Measurements from ENCODE around the gene KMO.

KMO gene

GRCh38 chr1:241603731-241604245 lies 71.6 kb downstream of the KMO start:
- no peak overlapping the region for H3K4me3 ChIP-seq (replicated peaks in 1 of 2; ENCODE audit: low read depth in 2 of 2, low read length in 2 of 2)
- peak; percentile 38 to 69 for DNase-seq (ENCODE audit: low read depth in 2 of 2)
- no peak for TF ChIP-seq CTCF (IDR thresholded peaks at IDR 0.05; ENCODE audit: low read depth, low read length)

DNA sequence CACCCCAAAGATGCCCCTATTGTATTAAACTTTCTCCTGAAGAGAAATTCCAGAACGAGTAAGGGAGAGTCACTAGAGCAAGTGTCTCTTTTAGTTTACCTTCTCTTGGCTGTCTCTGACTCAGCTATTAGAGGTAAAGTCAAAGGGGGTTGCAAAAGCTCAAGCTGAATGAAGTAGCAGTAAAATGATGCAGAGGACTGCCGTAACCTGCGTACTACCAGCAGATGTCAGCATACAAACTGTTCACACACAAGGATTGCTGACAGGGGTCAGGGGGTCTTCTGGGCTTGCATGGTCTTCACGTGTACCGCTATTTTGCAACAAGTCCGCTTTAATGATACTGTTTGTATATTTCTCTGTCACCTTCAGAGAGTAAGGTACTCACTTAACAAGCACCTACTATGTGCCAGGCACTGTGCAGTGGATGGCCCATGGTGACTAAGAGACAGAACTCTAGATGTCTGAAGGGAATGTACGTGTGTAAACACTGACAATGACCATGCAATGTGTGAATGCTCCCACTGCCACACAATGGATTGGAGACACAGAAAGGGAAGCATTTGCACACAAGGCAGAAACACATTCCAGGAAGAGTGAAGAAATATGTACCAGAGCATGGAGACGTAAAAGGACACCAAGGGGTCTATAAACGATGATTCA lies 73.1 kb downstream of the KMO start:
- peak; percentile 26 for TF ChIP-seq CTCF (IDR thresholded peaks at IDR 0.05; ENCODE audit: low read depth, low read length)
- H3K4me3 ChIP-seq (replicated peaks in 1 of 2; ENCODE audit: low read depth in 2 of 2, low read length in 2 of 2), result no peak overlapping the region
- DNase-seq (ENCODE audit: low read depth in 2 of 2), result no peak

DNA sequence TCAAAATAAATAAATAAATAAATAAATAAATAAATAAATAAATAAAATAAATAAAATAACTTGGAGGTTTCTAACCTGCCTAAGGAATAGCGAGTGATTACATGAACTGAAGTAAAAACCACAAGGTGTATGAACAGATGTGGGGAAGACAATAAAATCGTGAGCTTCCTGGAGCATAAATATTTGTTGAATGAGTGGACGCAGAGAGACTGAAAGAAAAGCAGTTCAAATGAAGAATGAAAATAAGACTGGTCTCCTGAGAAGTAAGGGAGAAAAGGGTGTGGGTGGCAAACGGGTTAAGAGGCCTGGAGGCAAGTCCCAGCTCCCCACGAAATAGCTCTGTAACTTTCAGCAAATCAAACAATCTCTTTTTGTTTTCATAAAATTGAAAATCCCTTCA lies 74.4 kb downstream of the KMO start:
- DNase-seq (ENCODE audit: low read depth in 2 of 2), result peak in 1 of 2 donors; percentile 24
- H3K4me3 ChIP-seq (replicated peaks in 1 of 2; ENCODE audit: low read depth in 2 of 2, low read length in 2 of 2), result no peak overlapping the region
- TF ChIP-seq CTCF (IDR thresholded peaks at IDR 0.05; ENCODE audit: low read depth, low read length), result no peak

DNA sequence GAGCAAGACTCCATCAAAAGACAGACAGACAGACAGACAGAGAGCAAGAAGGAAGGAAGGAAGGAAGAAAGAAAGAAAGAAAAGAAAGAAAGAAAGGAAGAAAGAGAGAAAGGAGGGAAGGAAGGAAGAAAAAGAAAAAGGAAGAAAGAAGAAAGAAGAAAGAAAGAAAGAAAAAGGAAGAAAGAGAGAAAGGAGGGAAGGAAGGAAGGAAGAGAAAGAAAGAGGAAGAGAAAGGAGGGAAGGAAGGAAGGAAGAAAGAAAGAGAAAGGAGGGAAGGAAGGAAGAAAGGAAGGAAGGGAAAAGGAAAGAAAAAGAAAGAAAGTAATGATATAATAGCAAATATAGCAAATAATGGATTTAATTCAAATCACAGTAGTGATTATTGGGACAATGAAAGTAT lies 75.3 kb downstream of the KMO start:
- no peak overlapping the region for H3K4me3 ChIP-seq (replicated peaks in 1 of 2; ENCODE audit: low read depth in 2 of 2, low read length in 2 of 2)
- TF ChIP-seq CTCF (IDR thresholded peaks at IDR 0.05; ENCODE audit: low read depth, low read length), result no peak
- DNase-seq (ENCODE audit: low read depth in 2 of 2), result no peak

- peak in 1 of 2 donors; percentile 54 for DNase-seq (ENCODE audit: low read depth in 2 of 2)
- H3K4me3 ChIP-seq (replicated peaks in 1 of 2; ENCODE audit: low read depth in 2 of 2, low read length in 2 of 2), result no peak overlapping the region
- TF ChIP-seq CTCF (IDR thresholded peaks at IDR 0.05; ENCODE audit: low read depth, low read length), result no peak
These were observed 76.3 kb downstream of the KMO start for GRCh38 chr1:241608379-241609033.

DNA sequence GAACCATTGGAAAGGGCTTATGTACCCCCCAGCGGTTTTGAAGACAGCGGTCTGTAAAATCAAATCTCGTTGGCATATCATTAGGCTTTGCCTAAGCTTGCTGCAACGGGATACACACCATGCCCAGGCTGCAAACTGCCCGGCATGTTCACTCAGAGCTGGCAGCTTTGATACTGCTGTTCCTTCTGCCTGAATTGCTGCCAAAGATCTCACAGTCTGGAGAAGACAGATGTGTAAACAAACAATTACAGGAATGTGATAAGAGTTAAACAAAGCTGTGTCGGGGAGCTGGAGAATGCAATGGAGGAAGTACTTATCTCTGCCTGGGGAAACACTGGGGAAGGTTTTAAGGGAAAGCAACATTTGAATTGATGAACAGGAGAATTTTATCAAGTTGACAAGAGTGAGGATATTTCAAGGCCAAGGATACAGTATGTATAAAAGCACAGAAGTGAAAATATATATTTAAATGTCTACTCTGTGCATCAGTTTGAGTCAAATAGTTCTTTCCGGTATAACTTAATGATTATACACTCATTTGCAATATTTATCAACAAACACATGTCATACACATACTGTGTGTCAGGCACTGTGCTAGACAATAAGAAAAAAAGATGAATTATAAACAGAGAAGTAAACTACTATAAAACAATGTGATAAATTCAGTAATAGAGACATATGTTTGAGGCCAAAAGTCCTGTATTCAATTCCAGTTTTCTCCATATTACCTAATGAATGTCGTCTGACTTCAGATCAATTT lies 78.1 kb downstream of the KMO start:
- no peak overlapping the region for H3K4me3 ChIP-seq (replicated peaks in 1 of 2; ENCODE audit: low read depth in 2 of 2, low read length in 2 of 2)
- TF ChIP-seq CTCF (IDR thresholded peaks at IDR 0.05; ENCODE audit: low read depth, low read length), result no peak
- peak in 1 of 2 donors; percentile 55 for DNase-seq (ENCODE audit: low read depth in 2 of 2)
